Right lobe of liver (tissue), 4 donors: ENCODE results near the gene CTSW.

Experiments used
- POLR2A ChIP-seq: fragments of 450-650 bp; IDR thresholded peaks from one replicate; pipeline ENCODE4 v1.6.1; 2017; ENCODE audit warnings: antibody characterized with exemption, mild to moderate bottlenecking
- TF ChIP-seq, protein P1 (sequence below), 4 donors: fragments of 200-600 bp in 3 of 4; fragments of 450-650 bp in 1 of 4; IDR thresholded peaks; one replicate each; pipeline versions ENCODE4 v1.5.1 to v1.8.0; 2016 to 2022; ENCODE audit warnings: antibody characterized with exemption in 4 of 4, mild to moderate bottlenecking in 2 of 4
- donor health status: DM: no; HTN: no; CAD: no.
- donor health status: DM: no; HTN: no; CAD: no.
- donor health status: DM: no; HTN: yes; CAD: no.

GRCh38 chr11:65851083-65851579, 28.5 kb upstream of the CTSW start:
- TF ChIP-seq POLR2A = no peak
- TF ChIP-seq, protein P1, sequence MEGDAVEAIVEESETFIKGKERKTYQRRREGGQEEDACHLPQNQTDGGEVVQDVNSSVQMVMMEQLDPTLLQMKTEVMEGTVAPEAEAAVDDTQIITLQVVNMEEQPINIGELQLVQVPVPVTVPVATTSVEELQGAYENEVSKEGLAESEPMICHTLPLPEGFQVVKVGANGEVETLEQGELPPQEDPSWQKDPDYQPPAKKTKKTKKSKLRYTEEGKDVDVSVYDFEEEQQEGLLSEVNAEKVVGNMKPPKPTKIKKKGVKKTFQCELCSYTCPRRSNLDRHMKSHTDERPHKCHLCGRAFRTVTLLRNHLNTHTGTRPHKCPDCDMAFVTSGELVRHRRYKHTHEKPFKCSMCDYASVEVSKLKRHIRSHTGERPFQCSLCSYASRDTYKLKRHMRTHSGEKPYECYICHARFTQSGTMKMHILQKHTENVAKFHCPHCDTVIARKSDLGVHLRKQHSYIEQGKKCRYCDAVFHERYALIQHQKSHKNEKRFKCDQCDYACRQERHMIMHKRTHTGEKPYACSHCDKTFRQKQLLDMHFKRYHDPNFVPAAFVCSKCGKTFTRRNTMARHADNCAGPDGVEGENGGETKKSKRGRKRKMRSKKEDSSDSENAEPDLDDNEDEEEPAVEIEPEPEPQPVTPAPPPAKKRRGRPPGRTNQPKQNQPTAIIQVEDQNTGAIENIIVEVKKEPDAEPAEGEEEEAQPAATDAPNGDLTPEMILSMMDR (IDR thresholded peaks at IDR 0.05) = peak; percentile 9 to 44 (median 25)
